GM23248 (cell line): ENCODE data around the gene HGF. TPM values are rescaled to one million over a fixed set of nuclear protein-coding genes. Genes with fewer than 3 reads are reported as not detected.

Experiments used
- DNase-seq: peaks from one replicate; pipeline ENCODE4 v3.0.0-alpha.2; 2015
- H2AFZ ChIP-seq: fragments of 200-600 bp; sonication (generic); 2 replicates; pipeline ENCODE4 v1.6.1; 2016; ENCODE audit warnings: antibody characterized with exemption
- H3F3A ChIP-seq: fragments of 200-600 bp; sonication (generic); 2 replicates; pipeline ENCODE4 v1.6.1; 2016; ENCODE audit warnings: mild to moderate bottlenecking, antibody characterized with exemption, mixed run types; ENCODE audit not compliant: insufficient read depth
- H3K27ac ChIP-seq: fragments of 200-600 bp; sonication (generic); 2 replicates; pipeline ENCODE4 v1.5.1; 2016; ENCODE audit warnings: mild to moderate bottlenecking
- H3K27me3 ChIP-seq: fragments of 200-600 bp; sonication (generic); replicated peaks from 2 replicates; pipeline ENCODE4 v1.6.1; 2016; ENCODE audit warnings: mild to moderate bottlenecking; ENCODE audit not compliant: insufficient read depth
- H3K36me3 ChIP-seq: fragments of 200-600 bp; sonication (generic); 2 replicates; pipeline ENCODE4 v1.6.1; 2016; ENCODE audit warnings: low read depth, mild to moderate bottlenecking
- H3K4me1 ChIP-seq: fragments of 200-600 bp; sonication (generic); 2 replicates; pipeline ENCODE4 v1.6.1; 2016; ENCODE audit warnings: mild to moderate bottlenecking; ENCODE audit not compliant: insufficient read depth
- H3K4me2 ChIP-seq: fragments of 200-600 bp; sonication (generic); one replicate; pipeline ENCODE4 v1.6.1; 2016; ENCODE audit warnings: mild to moderate bottlenecking; ENCODE audit not compliant: unreplicated experiment
- H3K4me3 ChIP-seq: fragments of 200-600 bp; sonication (generic); 2 replicates; pipeline ENCODE4 v1.5.1; 2016; ENCODE audit warnings: mild to moderate bottlenecking
- H3K79me2 ChIP-seq: fragments of 200-600 bp; sonication (generic); 2 replicates; pipeline ENCODE4 v1.6.1; 2016; ENCODE audit warnings: mild to moderate bottlenecking; ENCODE audit not compliant: insufficient read depth
- H3K9ac ChIP-seq: fragments of 200-600 bp; sonication (generic); 2 replicates; pipeline ENCODE4 v1.6.1; 2016; ENCODE audit warnings: mild to moderate bottlenecking
- H3K9me2 ChIP-seq: fragments of 200-600 bp; sonication (generic); 2 replicates; pipeline ENCODE4 v1.6.1; 2016; ENCODE audit warnings: mixed run types, mild to moderate bottlenecking, moderate library complexity; ENCODE audit not compliant: insufficient read depth
- H3K9me3 ChIP-seq: fragments of 200-600 bp; sonication (generic); one replicate; pipeline ENCODE4 v1.6.1; 2017; ENCODE audit warnings: low read depth
- H4K20me1 ChIP-seq: fragments of 200-600 bp; sonication (generic); 2 replicates; pipeline ENCODE4 v1.6.0; 2016; ENCODE audit not compliant: insufficient read depth
- EZH2 ChIP-seq: fragments of 200-600 bp; sonication (generic); IDR thresholded peaks from 2 replicates; pipeline ENCODE4 v1.6.1; 2018; ENCODE audit warnings: antibody characterized with exemption, mild to moderate bottlenecking; ENCODE audit not compliant: insufficient read depth, poor library complexity, severe bottlenecking
- EZH2phosphoT487 ChIP-seq: fragments of 200-600 bp; sonication (generic); IDR thresholded peaks from 2 replicates; pipeline ENCODE4 v1.6.1; 2018; ENCODE audit warnings: antibody characterized with exemption, moderate library complexity, mild to moderate bottlenecking, low read depth; ENCODE audit not compliant: insufficient read depth
- WGBS, 2 experiments: methylation state at CpG; one replicate each; pipeline ENCODE4 v1.1.6; 2015 to 2017; ENCODE audit warnings: low lambda C conversion rate in 2 of 2, low coverage in 1 of 2; ENCODE audit errors: missing lambda C conversion rate in 2 of 2; 5-methylcytosine and 5-hydroxymethylcytosine counted together
- in situ Hi-C: fragments of 300-500 bp; cut with MboI; formaldehyde crosslinking; loops from 2 replicates; pipeline ENCODE4 v1.15.0; 2020
- polyA plus RNA-seq: library from polyadenylated mRNA; unstranded; fragments of >200 nt; fragmentation: Nextera tagmentation; extraction: Ambion mirVana; gene quantifications from 2 replicates; pipeline ENCODE4 v1.2.1, GENCODE V29; 2016
- total RNA-seq: library from RNA; depleted of rRNA; stranded (reverse); fragments of >200 nt; shearing (Covaris generic); gene quantifications from 2 replicates; pipeline ENCODE4 v1.2.3, GENCODE V29; 2014

Gene HGF
- total and polyA plus RNA-seq, 2 experiments from 2014 or later, result 2.3 to 2.7 TPM

- H3K9me2 ChIP-seq, result peaks cover 4% of the 10 kb centered on the region; the same call in 1 of the 2 replicates
- TF ChIP-seq EZH2 (no peak), EZH2phosphoT487 (no peak)
- no peak overlapping the region for H3K4me3 ChIP-seq
- H3K27me3 ChIP-seq, result no peaks in the 10 kb centered on the region
- in situ Hi-C loops, result no loop called here
- no peak for DNase-seq
- H3F3A ChIP-seq, result no peaks in the 10 kb centered on the region
- H3K36me3 ChIP-seq, result no peaks in the 10 kb centered on the region
- no peaks in the 10 kb centered on the region for H3K9me3 ChIP-seq
- H3K27ac ChIP-seq, result no peak overlapping the region
- H3K9ac ChIP-seq, result no peak overlapping the region
- no peaks in the 10 kb centered on the region for H3K4me1 ChIP-seq
- no peak overlapping the region for H2AFZ ChIP-seq
- H3K4me2 ChIP-seq, result no peak overlapping the region
- 77 to 91% methylated on average over 2 of the region's 2 CpGs for WGBS, 2 experiments
- no peaks in the 10 kb centered on the region for H3K79me2 ChIP-seq
- H4K20me1 ChIP-seq, result no peaks in the 10 kb centered on the region
Measured at GRCh38 chr7:81745637-81746036, 24.2 kb downstream of the HGF start.

DNA sequence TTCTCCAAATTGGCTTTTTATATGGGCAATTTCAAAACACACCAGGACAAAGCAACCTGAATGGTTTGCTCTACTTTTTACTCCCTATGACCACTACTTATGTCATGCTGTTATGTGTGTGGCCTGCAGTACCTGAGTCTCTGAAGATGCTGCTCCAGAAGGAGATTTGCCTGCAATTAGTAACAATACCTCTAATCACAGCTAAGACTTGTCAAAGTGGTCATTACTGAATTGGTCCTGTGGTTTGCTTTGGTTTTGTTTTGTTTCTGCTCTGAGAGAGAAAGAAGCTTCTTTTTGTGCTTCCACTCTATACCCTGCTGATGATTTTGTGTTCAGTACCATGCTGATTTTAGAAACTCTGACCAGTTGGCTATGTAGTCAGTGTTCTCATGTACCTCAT lies 25.5 kb downstream of the HGF start:
- in situ Hi-C loops, result no loop called here
- no peak overlapping the region for H3K9ac ChIP-seq
- H3K4me1 ChIP-seq, result no peaks in the 10 kb centered on the region
- H3K79me2 ChIP-seq, result no peaks in the 10 kb centered on the region
- no peaks in the 10 kb centered on the region for H4K20me1 ChIP-seq
- H3K4me3 ChIP-seq, result no peak overlapping the region
- no peaks in the 10 kb centered on the region for H3K36me3 ChIP-seq
- no peak overlapping the region for H3K27ac ChIP-seq
- no peak for DNase-seq
- no peak overlapping the region; the same call in 1 of the 2 replicates for H2AFZ ChIP-seq
- H3F3A ChIP-seq, result no peaks in the 10 kb centered on the region
- H3K27me3 ChIP-seq, result no peaks in the 10 kb centered on the region
- H3K4me2 ChIP-seq, result no peak overlapping the region
- TF ChIP-seq EZH2 (no peak), EZH2phosphoT487 (no peak)
- H3K9me2 ChIP-seq, result peaks cover 4% of the 10 kb centered on the region; the same call in 1 of the 2 replicates
- H3K9me3 ChIP-seq, result no peaks in the 10 kb centered on the region

DNA sequence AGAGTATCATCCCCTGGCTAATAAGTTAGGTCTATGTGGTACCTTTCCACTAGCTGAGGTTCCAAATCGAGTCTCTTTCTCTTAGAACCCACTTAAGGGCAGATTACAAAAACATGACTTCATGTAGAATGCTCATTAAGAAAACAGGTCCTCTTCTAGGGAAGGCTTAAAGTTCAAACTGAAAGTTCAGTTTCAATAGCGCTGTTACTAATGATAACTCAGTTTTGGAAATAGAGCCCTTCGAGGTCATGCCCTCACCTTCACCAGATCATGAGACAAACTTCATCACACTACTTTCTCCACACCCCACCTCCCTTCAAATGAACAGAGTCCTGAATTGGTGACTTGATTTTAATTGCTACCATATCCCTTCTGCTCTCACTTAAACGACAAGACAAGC lies 26.2 kb downstream of the HGF start:
- in situ Hi-C loops, result no loop called here
- Histone ChIP-seq H3K4me1 (no peaks in the 10 kb centered on the region), H3F3A (no peaks in the 10 kb centered on the region), H3K9me3 (no peaks in the 10 kb centered on the region), H3K27me3 (no peaks in the 10 kb centered on the region), H3K27ac (no peak overlapping the region), H3K4me3 (no peak overlapping the region), H3K9ac (no peak overlapping the region), H3K36me3 (no peaks in the 10 kb centered on the region), H3K4me2 (no peak overlapping the region), H4K20me1 (no peaks in the 10 kb centered on the region), H3K79me2 (no peaks in the 10 kb centered on the region), H2AFZ (no peak overlapping the region), H3K9me2 (peaks cover 4% of the 10 kb centered on the region; the same call in 1 of the 2 replicates)
- DNase-seq, result no peak
- TF ChIP-seq EZH2phosphoT487 (no peak), EZH2 (no peak)
- WGBS, 2 experiments, result 48% methylated on average over 4 of the region's 4 CpGs

DNA sequence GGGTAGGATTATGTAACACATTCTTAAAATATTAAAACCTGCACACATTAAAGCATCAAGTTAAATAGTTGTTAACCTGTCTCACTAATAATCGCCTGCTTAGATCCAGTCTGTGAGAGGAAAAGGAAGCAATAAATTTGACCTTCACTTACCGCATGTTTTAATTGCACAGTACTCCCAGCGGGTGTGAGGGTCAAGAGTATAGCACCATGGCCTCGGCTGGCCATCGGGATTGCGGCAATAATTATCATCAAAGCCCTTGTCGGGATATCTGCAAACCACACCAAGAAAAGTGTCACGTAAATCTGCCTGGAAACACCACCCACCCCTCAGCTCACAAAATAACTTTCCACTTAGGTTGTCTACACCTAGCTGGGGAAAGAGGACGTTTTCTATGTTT lies 26.6 kb downstream of the HGF start:
- Histone ChIP-seq H3K79me2 (no peaks in the 10 kb centered on the region), H3K4me2 (no peak overlapping the region), H3F3A (no peaks in the 10 kb centered on the region), H3K4me3 (no peak overlapping the region), H3K9ac (no peak overlapping the region), H3K27me3 (no peaks in the 10 kb centered on the region), H4K20me1 (no peaks in the 10 kb centered on the region), H3K36me3 (no peaks in the 10 kb centered on the region), H3K9me2 (peaks cover 4% of the 10 kb centered on the region; the same call in 1 of the 2 replicates), H2AFZ (no peak overlapping the region), H3K27ac (no peak overlapping the region), H3K4me1 (no peaks in the 10 kb centered on the region), H3K9me3 (no peaks in the 10 kb centered on the region)
- DNase-seq, result no peak
- TF ChIP-seq EZH2 (no peak), EZH2phosphoT487 (no peak)
- in situ Hi-C loops, result no loop called here
- WGBS, 2 experiments, result 81% methylated on average over 9 of the region's 9 CpGs

DNA sequence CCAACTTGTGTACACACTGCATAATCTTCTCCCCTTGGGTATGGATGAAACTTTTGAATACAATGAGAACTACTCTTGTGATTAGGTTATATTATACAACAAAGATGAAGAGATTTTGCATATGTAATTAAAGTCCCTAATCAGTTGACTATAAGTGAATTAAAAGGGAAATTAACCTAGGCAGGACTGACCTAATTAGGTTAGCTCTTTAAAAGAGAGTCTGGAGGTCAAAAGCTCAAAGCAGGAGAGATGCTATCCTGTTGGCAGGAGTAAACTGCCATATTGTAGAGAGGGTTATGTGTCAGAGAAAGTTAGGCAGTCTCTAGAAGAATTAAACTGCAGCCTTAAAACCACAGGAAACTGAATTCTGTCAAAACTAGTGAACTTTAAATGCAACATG lies 29.4 kb downstream of the HGF start:
- Histone ChIP-seq H4K20me1 (no peaks in the 10 kb centered on the region), H3K27me3 (no peaks in the 10 kb centered on the region), H3F3A (no peaks in the 10 kb centered on the region), H3K4me3 (no peak overlapping the region), H3K27ac (no peak overlapping the region), H2AFZ (no peak overlapping the region), H3K4me1 (no peaks in the 10 kb centered on the region), H3K36me3 (no peaks in the 10 kb centered on the region), H3K9me3 (no peaks in the 10 kb centered on the region), H3K79me2 (no peaks in the 10 kb centered on the region), H3K9me2 (peaks cover 4% of the 10 kb centered on the region; the same call in 1 of the 2 replicates), H3K9ac (no peak overlapping the region), H3K4me2 (no peak overlapping the region)
- no peak for TF ChIP-seq EZH2phosphoT487
- no peak for TF ChIP-seq EZH2
- in situ Hi-C loops, result no loop called here
- no peak for DNase-seq
